ENCODE measurements around the gene NPFFR1.

GRCh38 chr10:70228491-70228890 lies 55.3 kb downstream of the NPFFR1 start:
- TF ChIP-seq EZH2 (IDR thresholded peaks at IDR 0.05) (no peak), CTCF (IDR thresholded peaks at IDR 0.05) (no peak), EZH2phosphoT487 (IDR thresholded peaks at IDR 0.05) (no peak)

Measured in neural progenitor cell (in vitro differentiated cells).